A549 (cell line): Measurements from ENCODE around the gene LRRC61. TPM values are rescaled to one million over a fixed set of nuclear protein-coding genes. Genes with fewer than 3 reads are reported as not detected.

Experiments
- ATAC-seq, 2 experiments: fragments of 200-7000 bp in 1 of 2; fragments of >200 bp in 1 of 2; cut with Nextera tagmentation in 1 of 2; cut with Tn5 transposase in 1 of 2; 3 replicates each; pipeline versions ENCODE4 v1.8.0 to v1.9.1; 2018 to 2020; ENCODE audit warnings: mild to moderate bottlenecking in 1 of 2, moderate library complexity in 1 of 2
- CTCF ChIA-PET: fragments of 300-600 bp; sonication (Branson Sonifier 250); formaldehyde crosslinking; extraction: SDS; loops from one replicate; lab custom pipeline; 2021; ENCODE audit warnings: antibody characterized with exemption, inconsistent platforms; lab: Yijun Ruan, JAX
- POLR2A ChIA-PET: fragments of 350-600 bp; formaldehyde crosslinking; extraction: SDS; loops from one replicate; lab custom pipeline; 2021; ENCODE audit warnings: antibody characterized with exemption, inconsistent platforms; lab: Yijun Ruan, JAX
- DNase-seq, 2 experiments: peaks; one replicate each; pipeline versions ENCODE4 v3.0.0 to v3.0.0-alpha.2; 2011 to 2016; ENCODE audit warnings: low read depth in 1 of 2, low spot score in 1 of 2
- FAIRE-seq: peaks from 2 replicates; lab custom pipeline; 2011; peaks lifted over from hg19 to GRCh38; lab: Jason Lieb, UNC
- H3K27ac ChIP-seq, 2 experiments: fragments of >200 bp; sonication (Bioruptor Twin); formaldehyde crosslinking; 3 replicates each; pipeline ENCODE4 v1.5.1; 2016 to 2017
- H3K4me1 ChIP-seq: fragments of >200 bp; sonication (Bioruptor Twin); formaldehyde crosslinking; 3 replicates; pipeline ENCODE4 v1.6.1; 2016
- H3K4me2 ChIP-seq: fragments of >200 bp; sonication (Bioruptor Twin); formaldehyde crosslinking; 3 replicates; pipeline ENCODE4 v1.6.1; 2016
- H3K4me3 ChIP-seq: fragments of >200 bp; sonication (Bioruptor Twin); formaldehyde crosslinking; 3 replicates; pipeline ENCODE4 v1.5.1; 2016
- H3K9me3 ChIP-seq: fragments of >200 bp; sonication (Bioruptor Twin); formaldehyde crosslinking; 3 replicates; pipeline ENCODE4 v1.6.1; 2016
- BHLHE40 ChIP-seq: IDR thresholded peaks from 2 replicates; pipeline ENCODE4 v1.6.1; 2012; ENCODE audit warnings: low read depth, low read length, inconsistent platforms
- CBX2 ChIP-seq: fragments of 200-600 bp; sonication (generic); IDR thresholded peaks from 2 replicates; pipeline ENCODE4 v1.6.1; 2016; ENCODE audit warnings: low read depth, mild to moderate bottlenecking, borderline replicate concordance
- CHD2 ChIP-seq: fragments of 150-350 bp; IDR thresholded peaks from 2 replicates; pipeline ENCODE4 v1.6.1; 2014; ENCODE audit warnings: low read length; ENCODE audit not compliant: partially characterized antibody
- E2F6 ChIP-seq: IDR thresholded peaks from 2 replicates; pipeline ENCODE4 v1.6.1; 2012; ENCODE audit warnings: low read depth, borderline replicate concordance
- ELK1 ChIP-seq: fragments of 150-350 bp; IDR thresholded peaks from 2 replicates; pipeline ENCODE4 v1.6.1; 2014; ENCODE audit warnings: low read depth, mild to moderate bottlenecking, low read length
- FOSL2 ChIP-seq, 2 experiments: fragments of 450-650 bp in 1 of 2; fragments of >200 bp in 1 of 2; sonication (Bioruptor Twin) in 1 of 2; formaldehyde crosslinking; IDR thresholded peaks; 2 replicates each; pipeline versions ENCODE4 v1.5.0 to v1.6.1; 2016 to 2020; ENCODE audit warnings: mild to moderate bottlenecking in 1 of 2, moderate library complexity in 1 of 2
- HES2 ChIP-seq: fragments of >200 bp; sonication (Bioruptor Twin); formaldehyde crosslinking; IDR thresholded peaks from 2 replicates; pipeline ENCODE4 v1.6.1; 2016
- HEYL ChIP-seq: fragments of 250-450 bp; sonication (Bioruptor Pico); IDR thresholded peaks from 2 replicates; pipeline ENCODE4 v1.8.0; 2021; ENCODE audit warnings: mild to moderate bottlenecking, moderate library complexity
- HMGXB4 ChIP-seq: fragments of 250-450 bp; sonication (Bioruptor Pico); IDR thresholded peaks from 2 replicates; pipeline ENCODE4 v1.5.0; 2021; ENCODE audit warnings: mild to moderate bottlenecking, moderate library complexity, borderline replicate concordance
- HOXA7 ChIP-seq: fragments of 250-450 bp; sonication (Bioruptor Pico); IDR thresholded peaks from 2 replicates; pipeline ENCODE4 v1.5.0; 2020; ENCODE audit warnings: mild to moderate bottlenecking, moderate library complexity
- MAX ChIP-seq: IDR thresholded peaks from 2 replicates; pipeline ENCODE4 v1.6.1; 2012
- MAZ ChIP-seq: fragments of 150-350 bp; IDR thresholded peaks from 2 replicates; pipeline ENCODE4 v1.6.1; 2014; ENCODE audit warnings: antibody characterized with exemption, low read depth, low read length, borderline replicate concordance
- NPAS2 ChIP-seq: fragments of 250-450 bp; sonication (Bioruptor Pico); IDR thresholded peaks from 2 replicates; pipeline ENCODE4 v1.8.0; 2022; ENCODE audit warnings: mild to moderate bottlenecking, moderate library complexity, borderline replicate concordance
- RARB ChIP-seq: fragments of 250-450 bp; sonication (Bioruptor Pico); IDR thresholded peaks from 2 replicates; pipeline ENCODE4 v1.8.0; 2021; ENCODE audit warnings: mild to moderate bottlenecking, moderate library complexity
- RFX5 ChIP-seq: fragments of 450-650 bp; IDR thresholded peaks from 2 replicates; pipeline ENCODE4 v1.7.1; 2014; ENCODE audit warnings: antibody characterized with exemption, mild to moderate bottlenecking, moderate library complexity
- SMC3 ChIP-seq: fragments of >200 bp; sonication (Bioruptor Twin); formaldehyde crosslinking; IDR thresholded peaks from 3 replicates; pipeline ENCODE4 v1.6.1; 2018; ENCODE audit warnings: inconsistent platforms
- TP53 ChIP-seq: fragments of 250-450 bp; sonication (Bioruptor Pico); IDR thresholded peaks from 2 replicates; pipeline ENCODE4 v1.5.0; 2021; ENCODE audit warnings: mild to moderate bottlenecking, moderate library complexity
- USF2 ChIP-seq: fragments of 450-650 bp; IDR thresholded peaks from 2 replicates; pipeline ENCODE4 v1.6.1; 2014; ENCODE audit warnings: antibody characterized with exemption
- ZNF302 ChIP-seq: fragments of 250-450 bp; sonication (Bioruptor Pico); IDR thresholded peaks from 2 replicates; pipeline ENCODE4 v1.9.0; 2021; ENCODE audit warnings: inconsistent platforms, mild to moderate bottlenecking, moderate library complexity
- WGBS: methylation state at CpG from one replicate; pipeline ENCODE4 v1.1.6; 2017; ENCODE audit errors: missing lambda C conversion rate; 5-methylcytosine and 5-hydroxymethylcytosine counted together
- polyA plus RNA-seq, 4 experiments: library from polyadenylated mRNA; depleted of rRNA in 3 of 4; stranded (reverse); fragments of >200 nt; fragmentation: RNase III in 1 of 4; extraction: RNeasy Plus Mini Kit Qiagen cat#74134 plus additional on column Dnase treatment in 1 of 4; gene quantifications; 2 replicates in 3 of 4; 3 replicates in 1 of 4; pipeline ENCODE4 v1.2.3, GENCODE V29; 2011 to 2017
- TF ChIP-seq, protein P1 (sequence below): fragments of 250-450 bp; sonication (Bioruptor Pico); IDR thresholded peaks from 2 replicates; pipeline ENCODE4 v1.5.0; 2020; ENCODE audit warnings: low read depth, mild to moderate bottlenecking, moderate library complexity
- TF ChIP-seq, protein P2 (sequence below): fragments of >200 bp; sonication (Bioruptor Twin); formaldehyde crosslinking; IDR thresholded peaks from 3 replicates; pipeline ENCODE4 v1.5.1; 2016

Gene LRRC61
- polyA plus RNA-seq, 2 of the 4 experiments (the other 2 are of a cell fraction), result 0.19 to 0.22 TPM

DNA sequence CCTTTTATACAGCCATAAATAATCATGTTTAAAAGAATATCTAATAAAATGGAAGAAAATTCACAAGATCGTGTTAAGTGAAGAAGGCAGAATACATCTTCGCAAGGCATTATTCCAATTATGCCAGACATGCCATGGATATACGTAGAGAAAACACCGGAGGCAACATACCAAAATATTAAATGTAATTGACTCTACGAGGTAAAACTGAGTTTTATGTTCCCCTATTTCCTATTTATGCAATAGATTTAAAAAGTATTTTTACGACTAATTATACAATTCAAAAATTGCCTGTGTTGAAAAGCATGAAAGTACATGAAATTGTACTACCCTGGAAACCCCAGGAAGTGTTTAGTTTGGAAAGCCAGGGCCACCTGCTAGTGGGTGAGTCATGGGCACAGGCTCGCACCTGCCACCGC lies 44.5 kb downstream of the LRRC61 start:
- TF ChIP-seq SMC3, result no peak
- no peak for TF ChIP-seq TP53 (CRISPR knock-in tag)
- TF ChIP-seq, protein P1, sequence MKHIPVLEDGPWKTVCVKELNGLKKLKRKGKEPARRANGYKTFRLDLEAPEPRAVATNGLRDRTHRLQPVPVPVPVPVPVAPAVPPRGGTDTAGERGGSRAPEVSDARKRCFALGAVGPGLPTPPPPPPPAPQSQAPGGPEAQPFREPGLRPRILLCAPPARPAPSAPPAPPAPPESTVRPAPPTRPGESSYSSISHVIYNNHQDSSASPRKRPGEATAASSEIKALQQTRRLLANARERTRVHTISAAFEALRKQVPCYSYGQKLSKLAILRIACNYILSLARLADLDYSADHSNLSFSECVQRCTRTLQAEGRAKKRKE (CRISPR knock-in tag), result peak; percentile 74; the same call in 1 of the 2 replicates
- TF ChIP-seq, protein P2, sequence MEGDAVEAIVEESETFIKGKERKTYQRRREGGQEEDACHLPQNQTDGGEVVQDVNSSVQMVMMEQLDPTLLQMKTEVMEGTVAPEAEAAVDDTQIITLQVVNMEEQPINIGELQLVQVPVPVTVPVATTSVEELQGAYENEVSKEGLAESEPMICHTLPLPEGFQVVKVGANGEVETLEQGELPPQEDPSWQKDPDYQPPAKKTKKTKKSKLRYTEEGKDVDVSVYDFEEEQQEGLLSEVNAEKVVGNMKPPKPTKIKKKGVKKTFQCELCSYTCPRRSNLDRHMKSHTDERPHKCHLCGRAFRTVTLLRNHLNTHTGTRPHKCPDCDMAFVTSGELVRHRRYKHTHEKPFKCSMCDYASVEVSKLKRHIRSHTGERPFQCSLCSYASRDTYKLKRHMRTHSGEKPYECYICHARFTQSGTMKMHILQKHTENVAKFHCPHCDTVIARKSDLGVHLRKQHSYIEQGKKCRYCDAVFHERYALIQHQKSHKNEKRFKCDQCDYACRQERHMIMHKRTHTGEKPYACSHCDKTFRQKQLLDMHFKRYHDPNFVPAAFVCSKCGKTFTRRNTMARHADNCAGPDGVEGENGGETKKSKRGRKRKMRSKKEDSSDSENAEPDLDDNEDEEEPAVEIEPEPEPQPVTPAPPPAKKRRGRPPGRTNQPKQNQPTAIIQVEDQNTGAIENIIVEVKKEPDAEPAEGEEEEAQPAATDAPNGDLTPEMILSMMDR, result no peak
- no peak for TF ChIP-seq FOSL2 (IDR thresholded peaks at IDR 0.05)
- peak; percentile 87 for TF ChIP-seq FOSL2 (CRISPR knock-in tag; IDR thresholded peaks at IDR 0.05)
- TF ChIP-seq HES2, result no peak
- no peak for TF ChIP-seq RFX5
- TF ChIP-seq MAX, result no peak
- TF ChIP-seq, all 56 proteins: peak for 2
- POLR2A ChIA-PET, result interaction anchor here (1.1 to 3.1 kb wide), 3 partner anchors 10 to 40 kb away, joined by 3 to 44 read pairs (median 20); a partner anchor contains a TSS

GRCh38 chr7:150368096-150368883 lies 45.1 kb downstream of the LRRC61 start, which contains the start of gene REPIN1:
Gene REPIN1 (plus strand): TSS chr7:150368822. CDS start chr7:150369712, 890 bp downstream.
- CTCF ChIA-PET, result interaction anchor here (1.0 to 6.7 kb wide), 6 partner anchors 10 to 591 kb away, joined by 3 to 44 read pairs (median 5); no protein-coding TSS in a partner anchor
- TF ChIP-seq USF2 (peak; percentile 56), ELK1 (no peak), FOSL2 (IDR thresholded peaks at IDR 0.05) (0 out of 2 replicates have a peak, but pooled peaks have one; percentile 10), FOSL2 (CRISPR knock-in tag; IDR thresholded peaks at IDR 0.05) (0 out of 2 replicates have a peak, but pooled peaks have one; percentile 23), CBX2 (no peak), HMGXB4 (peak; percentile 68; the same call in 1 of the 2 replicates), MAZ (peak; percentile 27; the same call in 1 of the 2 replicates), MAX (peak; percentile 96), HOXA7 (no peak), E2F6 (peak; percentile 83), HEYL (CRISPR knock-in tag) (0 out of 2 replicates have a peak, but pooled peaks have one; percentile 24), NPAS2 (CRISPR knock-in tag) (peak; percentile 58; the same call in 1 of the 2 replicates), RARB (CRISPR knock-in tag) (no peak), BHLHE40 (0 out of 2 replicates have a peak, but pooled peaks have one; percentile 39), ZNF302 (CRISPR knock-in tag) (no peak), CHD2 (peak; percentile 22)
- TF ChIP-seq, protein P1 (CRISPR knock-in tag), result peak; percentile 54; the same call in 1 of the 2 replicates

More for the DNA sequence above, 44.5 kb downstream of the LRRC61 start:
- peak overlapping the region; percentile 96 to 100 for H3K27ac ChIP-seq
- 51% methylated on average over 8 of the region's 8 CpGs for WGBS
- ATAC-seq (peak; percentile 53 to 66; a peak in 4 of 6 replicates), FAIRE-seq (no peak), DNase-seq (peak in 1 of 2 experiments; percentile 83)
- CTCF ChIA-PET, result interaction anchor here (1.2 to 6.7 kb wide), 4 partner anchors 11 to 54 kb away, joined by 3 to 44 read pairs (median 4); no protein-coding TSS in a partner anchor
- no peaks in the 10 kb centered on the region for H3K9me3 ChIP-seq
- peaks cover 19% of the 10 kb centered on the region; the same call in 2 of the 3 replicates for H3K4me1 ChIP-seq
- peak overlapping the region; percentile 96 for H3K4me3 ChIP-seq
- peak overlapping the region; percentile 100 for H3K4me2 ChIP-seq

More at GRCh38 chr7:150368096-150368883, 45.1 kb downstream of the LRRC61 start, which contains the start of gene REPIN1:
- POLR2A ChIA-PET, result interaction anchor here (1.1 to 3.1 kb wide), 5 partner anchors 10 to 55 kb away, joined by 3 to 44 read pairs (median 3); a partner anchor contains a TSS
- DNase-seq (peak; percentile 72 to 93), FAIRE-seq (no peak), ATAC-seq (peak; percentile 69 to 70)
- H3K27ac ChIP-seq, result peak within 1 kb of the TSS; percentile 96 to 100
- peak within 1 kb of the TSS; percentile 100 for H3K4me2 ChIP-seq
- peaks cover 19% of the 10 kb centered on the region; the same call in 2 of the 3 replicates for H3K4me1 ChIP-seq
- H3K9me3 ChIP-seq, result no peaks in the 10 kb centered on the region
- WGBS, result under 1% methylated on average over 26 of the region's 85 CpGs
- H3K4me3 ChIP-seq, result peak within 1 kb of the TSS; percentile 96
